Tibial nerve (tissue), 4 donors: ENCODE data around the gene CD14.

ENCODE experiments used
- CTCF ChIP-seq, 5 experiments: fragments of 200-600 bp in 3 of 5; fragments of 450-650 bp in 2 of 5; sonication (generic) in 3 of 5; IDR thresholded peaks; one replicate each; pipeline ENCODE4 v1.5.1; 2016 to 2019; ENCODE audit warnings: antibody characterized with exemption in 5 of 5, mild to moderate bottlenecking in 3 of 5, moderate library complexity in 2 of 5
- EP300 ChIP-seq, 2 donors: sonication (generic); formaldehyde crosslinking; IDR thresholded peaks; one replicate each; pipeline ENCODE4 v1.6.1; 2017; ENCODE audit warnings: antibody characterized with exemption in 2 of 2, mild to moderate bottlenecking in 1 of 2

GRCh38 chr5:140637371-140638100 is 4.6 kb upstream of the CD14 start:
- TF ChIP-seq CTCF (IDR thresholded peaks at IDR 0.05) (no peak), EP300 (IDR thresholded peaks at IDR 0.05) (no peak)
